Mononuclear cell (primary cell): ENCODE results near the gene CDRT4. TPM values are rescaled to one million over a fixed set of nuclear protein-coding genes. Genes with fewer than 3 reads are reported as not detected.

Source experiments
- H3K27me3 ChIP-seq: 2 replicates; pipeline ENCODE4 v1.6.0; 2011; ENCODE audit warnings: low read length, control low read depth; ENCODE audit not compliant: insufficient read depth
- H3K4me1 ChIP-seq: 2 replicates; pipeline ENCODE4 v1.5.1; 2011; ENCODE audit warnings: mild to moderate bottlenecking, low read length, control low read depth; ENCODE audit not compliant: insufficient read depth
- H3K4me3 ChIP-seq: 2 replicates; pipeline ENCODE4 v1.5.1; 2011; ENCODE audit warnings: mild to moderate bottlenecking, low read length, moderate library complexity
- H3K9me3 ChIP-seq: 2 replicates; pipeline ENCODE4 v1.5.1; 2011; ENCODE audit warnings: low read depth, mild to moderate bottlenecking, control low read depth, low read length
- total RNA-seq: library from RNA; depleted of rRNA; stranded (reverse); fragments of >200 nt; gene quantifications from one replicate; pipeline ENCODE4 v1.2.3, GENCODE V29; 2012

The CDRT4 gene
- total RNA-seq, 1 donor = 1.3 TPM

DNA sequence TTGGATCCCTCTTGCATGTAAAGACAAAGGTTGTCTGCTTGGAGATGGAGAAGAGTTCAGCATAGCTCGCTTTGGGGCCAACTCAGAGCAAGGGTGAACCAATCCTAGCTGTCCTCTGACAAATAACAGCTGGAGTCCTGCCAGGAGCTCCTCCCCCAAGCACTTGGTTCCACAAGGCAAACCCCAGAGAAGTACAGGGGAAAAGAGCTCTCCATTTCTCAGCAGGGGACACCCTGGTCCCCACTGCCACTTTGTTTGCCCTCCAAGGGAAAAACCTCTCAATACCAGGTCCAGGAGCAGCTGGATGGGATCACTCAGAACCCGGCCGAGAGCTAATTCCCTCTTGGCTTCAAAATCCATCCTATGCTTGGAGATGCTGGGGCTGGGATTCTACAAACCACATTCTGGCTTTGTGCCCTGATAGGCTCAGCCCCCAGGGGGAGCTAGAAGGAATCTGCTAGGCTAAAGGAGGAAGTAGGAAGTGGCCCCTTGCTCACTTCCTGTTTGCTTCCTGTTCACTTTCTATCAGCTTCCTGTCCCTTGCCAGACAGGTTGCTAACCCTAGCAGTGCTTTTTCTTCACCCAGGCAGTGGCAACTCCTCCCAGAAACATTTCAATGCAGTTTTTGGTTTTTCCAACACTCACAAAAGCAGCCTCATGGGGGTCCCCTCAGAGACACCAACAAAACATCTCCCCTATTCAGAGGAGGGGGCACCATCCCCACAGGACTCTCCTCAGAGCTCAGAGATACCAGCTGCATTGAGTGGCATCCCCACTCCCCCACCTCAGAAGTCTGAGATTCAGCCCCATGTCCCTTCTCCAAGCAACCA is 30.7 kb downstream of the CDRT4 start:
- no peaks in the 10 kb centered on the region for H3K9me3 ChIP-seq
- H3K27me3 ChIP-seq = no peaks in the 10 kb centered on the region
- H3K4me3 ChIP-seq = no peak overlapping the region
- peaks cover 16% of the 10 kb centered on the region for H3K4me1 ChIP-seq

DNA sequence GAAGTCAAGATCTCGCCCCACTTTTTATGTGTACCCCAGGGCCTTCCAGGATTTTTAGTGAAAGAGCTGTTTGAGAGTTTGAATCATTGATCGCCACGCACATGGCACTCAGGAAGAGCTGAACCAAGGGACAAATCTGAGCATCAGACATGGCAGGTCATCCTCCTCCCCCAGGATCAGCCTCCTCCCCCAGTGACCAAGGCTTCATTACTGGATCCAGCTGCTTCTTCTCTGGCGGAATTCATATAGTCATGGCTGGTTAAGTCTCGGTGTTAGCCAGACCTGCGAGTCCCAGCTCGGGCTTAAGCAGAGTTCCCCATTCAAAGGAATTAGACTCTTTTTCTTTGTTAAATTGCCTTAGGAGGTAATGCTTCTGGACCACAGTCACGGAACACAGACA is 32.5 kb downstream of the CDRT4 start:
- Histone ChIP-seq H3K4me1 (peaks cover 9% of the 10 kb centered on the region), H3K27me3 (no peaks in the 10 kb centered on the region), H3K4me3 (no peak overlapping the region), H3K9me3 (no peaks in the 10 kb centered on the region)

DNA sequence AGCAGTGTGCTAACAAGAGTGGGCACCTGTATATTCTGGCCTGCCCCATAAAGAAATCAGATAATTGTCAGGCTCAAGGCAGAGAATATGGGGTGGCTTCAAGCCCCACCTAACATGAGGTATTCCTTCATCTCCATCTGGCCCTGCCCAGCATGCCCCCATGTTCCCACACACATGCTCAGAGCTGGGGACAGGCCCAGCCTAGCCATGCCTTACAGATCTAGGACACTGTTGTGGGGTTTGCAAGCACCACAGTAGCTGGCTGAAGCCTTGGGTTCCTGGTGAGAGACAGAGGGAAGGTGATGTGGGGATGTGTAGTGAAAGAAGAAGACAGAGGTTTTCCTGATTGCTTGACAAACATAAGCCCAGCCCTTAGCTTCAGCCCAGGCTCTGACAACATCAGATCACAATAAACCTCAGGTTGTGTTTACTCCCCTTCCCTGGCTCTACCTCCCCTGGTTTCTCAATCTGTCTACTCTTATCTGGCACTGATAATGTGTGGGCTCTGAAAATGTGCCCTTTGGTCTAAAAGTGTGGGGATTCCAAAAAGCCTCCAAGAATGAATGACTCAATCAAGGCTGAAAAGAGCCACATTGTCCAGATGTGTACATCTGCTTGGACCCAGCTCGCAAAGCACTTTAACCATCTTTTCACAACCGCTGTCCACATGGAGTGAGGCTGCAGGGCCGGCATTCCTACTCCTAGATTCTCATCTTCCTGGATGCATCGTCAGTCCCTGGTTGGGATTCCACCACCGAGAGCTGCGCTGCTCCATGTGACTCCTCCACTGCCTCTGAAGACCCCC is 34.4 kb downstream of the CDRT4 start:
- Histone ChIP-seq H3K4me1 (peaks cover 9% of the 10 kb centered on the region), H3K9me3 (no peaks in the 10 kb centered on the region), H3K4me3 (no peak overlapping the region), H3K27me3 (no peaks in the 10 kb centered on the region)

DNA sequence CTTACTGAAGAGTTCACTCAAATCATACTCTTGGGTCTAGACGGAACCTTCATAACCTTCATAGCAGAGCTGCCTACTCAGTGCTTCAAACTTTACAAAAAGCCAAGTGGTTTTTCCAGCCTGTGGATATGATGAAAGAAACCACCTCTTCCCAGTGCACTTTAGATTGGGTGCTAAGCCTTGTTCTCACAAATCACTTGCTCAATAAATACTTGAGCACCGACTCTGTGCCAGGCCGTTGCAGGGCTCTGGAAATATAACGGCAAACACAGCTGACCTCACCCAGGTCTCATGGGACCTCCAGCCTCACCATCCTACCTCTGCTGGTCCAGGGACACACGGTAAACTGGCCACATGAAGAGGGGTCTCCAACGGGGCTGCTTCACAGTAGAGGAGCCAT is 35.7 kb downstream of the CDRT4 start:
- H3K4me1 ChIP-seq = peaks cover 4% of the 10 kb centered on the region
- no peaks in the 10 kb centered on the region for H3K27me3 ChIP-seq
- no peak overlapping the region for H3K4me3 ChIP-seq
- H3K9me3 ChIP-seq = no peaks in the 10 kb centered on the region

DNA sequence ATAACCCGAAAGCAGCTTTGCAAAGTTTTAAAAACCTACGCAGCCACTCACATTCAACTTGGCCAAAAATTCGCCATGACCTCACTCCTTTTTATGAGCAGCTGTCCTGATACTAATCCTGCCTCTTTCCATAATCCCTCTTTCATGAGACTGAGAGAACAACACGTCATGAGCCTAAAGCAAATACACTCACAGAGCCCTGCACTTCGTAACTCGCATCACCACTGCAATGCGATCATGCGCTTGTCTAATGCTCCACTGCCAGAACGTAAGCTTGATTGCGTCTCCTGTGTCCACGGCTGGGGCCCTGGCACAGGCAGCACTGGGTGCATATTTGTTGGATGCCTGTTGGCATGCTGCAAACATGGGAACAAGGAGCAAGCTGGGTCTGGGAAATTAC is 36.2 kb downstream of the CDRT4 start:
- Histone ChIP-seq H3K4me3 (no peak overlapping the region), H3K9me3 (no peaks in the 10 kb centered on the region), H3K4me1 (no peaks in the 10 kb centered on the region), H3K27me3 (no peaks in the 10 kb centered on the region)

DNA sequence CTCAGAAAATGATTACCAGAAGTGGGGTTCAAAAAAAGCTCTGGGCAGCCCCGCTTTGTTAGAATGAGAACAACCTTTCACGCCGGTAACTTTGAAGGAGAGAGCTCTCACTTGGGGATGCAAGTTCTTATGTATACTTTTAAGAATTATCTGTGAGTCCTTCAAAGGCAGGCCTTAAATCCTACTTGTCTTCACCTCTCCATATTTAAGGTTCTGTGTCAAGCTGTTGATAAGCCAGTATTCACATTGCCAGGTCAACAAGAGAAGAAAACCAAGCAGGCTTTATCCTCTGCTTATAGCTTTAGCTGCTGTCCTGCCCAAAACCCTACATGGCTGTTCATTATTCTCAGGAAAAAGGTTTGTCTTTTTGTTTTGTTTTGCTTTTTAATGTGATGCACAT is 42.9 kb downstream of the CDRT4 start:
- Histone ChIP-seq H3K4me1 (no peaks in the 10 kb centered on the region), H3K4me3 (no peak overlapping the region), H3K9me3 (no peaks in the 10 kb centered on the region), H3K27me3 (no peaks in the 10 kb centered on the region)

DNA sequence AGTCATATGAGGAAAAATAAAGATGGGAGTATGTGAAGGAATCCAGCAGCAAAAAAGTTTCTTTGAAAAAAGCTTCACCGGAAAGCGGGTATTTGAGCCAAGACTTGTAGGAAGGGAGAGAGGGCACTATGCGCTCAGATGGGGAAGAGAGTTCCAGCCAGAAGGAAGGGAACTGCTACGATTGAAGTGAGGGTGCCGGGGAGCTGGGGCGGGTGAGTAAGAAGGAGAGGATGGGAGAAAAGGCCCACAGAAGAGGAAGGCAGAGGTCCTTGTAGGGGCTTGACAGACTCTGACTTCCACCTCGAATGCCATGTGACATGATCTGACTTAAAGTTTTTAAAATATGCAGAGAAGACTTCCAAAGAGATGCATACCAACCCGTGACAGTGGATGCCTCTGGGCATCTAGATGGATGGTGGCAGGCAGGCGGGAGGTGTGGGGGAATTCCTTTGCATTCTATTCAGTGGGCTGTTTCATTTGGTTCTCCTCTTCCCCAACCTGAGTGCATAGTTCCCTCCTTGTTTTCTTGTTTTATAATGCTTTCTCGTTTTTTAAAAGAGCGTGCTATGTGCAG is 44.9 kb downstream of the CDRT4 start:
- Histone ChIP-seq H3K4me1 (no peaks in the 10 kb centered on the region), H3K4me3 (no peak overlapping the region), H3K27me3 (no peaks in the 10 kb centered on the region), H3K9me3 (no peaks in the 10 kb centered on the region)

DNA sequence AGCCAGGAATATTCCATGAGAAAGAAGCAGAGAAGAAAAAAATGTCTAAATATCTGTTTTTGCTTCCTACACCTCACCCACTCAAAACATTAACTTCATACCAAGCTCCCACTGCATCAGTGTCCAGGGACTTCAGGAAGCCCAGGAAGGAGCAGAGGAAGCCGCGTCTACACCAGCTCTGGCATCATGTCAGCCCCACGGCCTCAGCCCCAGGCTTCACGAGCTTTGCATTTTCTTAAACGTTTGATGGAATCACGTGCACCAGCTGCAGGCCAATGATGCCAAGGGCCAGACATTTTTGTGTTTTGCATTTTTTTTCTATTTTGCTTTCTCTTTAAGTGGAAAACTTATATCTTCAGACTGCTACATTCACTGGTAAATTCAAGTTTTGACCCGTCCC is 48.6 kb downstream of the CDRT4 start:
- Histone ChIP-seq H3K27me3 (no peaks in the 10 kb centered on the region), H3K4me1 (no peaks in the 10 kb centered on the region), H3K4me3 (no peak overlapping the region), H3K9me3 (no peaks in the 10 kb centered on the region)

DNA sequence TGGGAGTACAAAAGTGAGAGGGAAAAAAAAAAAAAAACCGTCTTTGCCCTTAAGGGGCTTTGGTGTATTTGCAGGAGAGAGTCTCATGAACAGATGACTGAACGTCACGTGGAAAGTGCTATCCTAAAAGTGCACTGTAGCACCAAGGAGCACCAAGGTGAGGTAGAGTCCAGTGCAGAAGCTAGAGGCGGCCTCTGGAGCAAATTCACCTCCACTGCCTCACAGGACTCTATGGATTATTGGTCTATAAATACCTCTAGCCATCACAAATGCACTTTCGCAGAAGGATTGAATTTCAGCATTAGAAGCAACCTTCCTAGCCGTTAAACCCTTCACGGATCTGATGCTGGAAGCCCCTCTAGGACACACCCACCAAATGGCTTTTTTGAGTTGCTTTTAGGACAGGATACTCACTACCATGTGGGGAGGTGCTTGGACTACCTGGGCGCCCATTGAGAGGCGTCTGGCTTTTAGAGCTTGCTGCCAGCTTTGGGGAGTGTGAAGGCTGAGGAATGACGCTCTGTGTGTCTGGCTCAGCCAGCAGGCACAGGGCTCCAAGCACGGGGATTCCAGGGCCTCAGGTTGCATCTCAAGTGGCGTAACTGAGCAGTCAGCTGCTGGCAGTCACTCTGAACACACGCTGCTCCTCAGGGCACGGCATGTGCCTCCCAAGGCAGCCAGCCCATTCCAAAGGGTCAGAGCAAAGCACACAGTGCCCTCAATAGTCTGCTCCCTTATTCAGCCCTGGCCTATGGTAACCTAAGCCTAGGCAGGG is 52.7 kb downstream of the CDRT4 start:
- Histone ChIP-seq H3K4me3 (no peak overlapping the region), H3K27me3 (no peaks in the 10 kb centered on the region), H3K9me3 (no peaks in the 10 kb centered on the region), H3K4me1 (peaks cover 10% of the 10 kb centered on the region)

DNA sequence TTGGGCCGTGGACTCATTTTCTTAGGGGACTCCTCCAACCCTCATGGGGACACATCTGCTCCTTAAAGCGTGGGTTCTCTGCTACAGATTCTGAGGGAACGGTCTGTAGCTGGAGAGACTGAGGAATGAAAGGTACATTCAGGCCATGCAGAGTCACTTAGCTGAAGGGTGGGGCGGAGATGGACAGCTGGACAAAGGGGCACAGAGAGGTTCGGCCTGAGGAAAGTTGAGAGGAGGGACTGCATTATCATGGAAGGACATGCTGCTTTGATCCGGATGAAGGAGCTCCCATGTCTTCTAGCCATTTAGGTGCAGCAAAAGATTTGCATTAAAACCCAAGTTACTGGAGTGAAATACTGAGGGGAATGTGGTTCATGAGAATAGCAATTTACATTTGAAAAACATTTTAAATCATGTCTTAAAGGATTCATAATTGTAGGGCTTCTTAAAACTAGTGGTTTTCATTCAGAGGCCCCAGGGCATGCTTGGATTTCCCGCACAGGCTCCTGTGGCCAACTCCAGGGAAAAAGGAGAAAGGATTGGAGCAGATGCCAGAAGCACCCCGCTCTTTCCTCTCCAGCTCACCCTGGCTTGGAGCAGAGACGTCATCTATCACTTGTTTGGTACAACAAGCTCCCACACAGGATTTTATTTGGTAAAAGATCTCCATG is 54.2 kb downstream of the CDRT4 start:
- Histone ChIP-seq H3K4me3 (no peak overlapping the region), H3K9me3 (no peaks in the 10 kb centered on the region), H3K4me1 (peaks cover 10% of the 10 kb centered on the region), H3K27me3 (no peaks in the 10 kb centered on the region)

DNA sequence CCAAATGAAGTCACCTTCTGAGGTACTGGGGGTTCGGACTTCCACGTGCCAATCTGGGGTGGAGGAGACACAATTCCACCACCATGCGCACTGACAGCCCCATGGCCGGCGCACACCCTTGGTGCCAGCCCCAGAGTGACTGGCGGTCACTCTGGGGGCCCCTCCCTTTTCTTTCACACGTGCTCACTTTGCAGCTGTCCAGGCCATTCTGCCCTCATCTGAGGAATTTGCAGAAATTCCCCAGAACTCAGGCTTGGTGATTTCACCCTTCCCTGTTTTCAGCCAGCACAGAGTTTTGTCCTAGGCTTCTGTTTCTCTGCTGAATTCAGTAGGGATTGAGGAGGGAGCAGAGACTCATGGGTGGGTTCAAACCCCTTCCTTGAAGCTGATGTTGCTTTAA is 54.8 kb downstream of the CDRT4 start:
- Histone ChIP-seq H3K4me1 (peaks cover 10% of the 10 kb centered on the region), H3K9me3 (no peaks in the 10 kb centered on the region), H3K27me3 (no peaks in the 10 kb centered on the region), H3K4me3 (no peak overlapping the region)

DNA sequence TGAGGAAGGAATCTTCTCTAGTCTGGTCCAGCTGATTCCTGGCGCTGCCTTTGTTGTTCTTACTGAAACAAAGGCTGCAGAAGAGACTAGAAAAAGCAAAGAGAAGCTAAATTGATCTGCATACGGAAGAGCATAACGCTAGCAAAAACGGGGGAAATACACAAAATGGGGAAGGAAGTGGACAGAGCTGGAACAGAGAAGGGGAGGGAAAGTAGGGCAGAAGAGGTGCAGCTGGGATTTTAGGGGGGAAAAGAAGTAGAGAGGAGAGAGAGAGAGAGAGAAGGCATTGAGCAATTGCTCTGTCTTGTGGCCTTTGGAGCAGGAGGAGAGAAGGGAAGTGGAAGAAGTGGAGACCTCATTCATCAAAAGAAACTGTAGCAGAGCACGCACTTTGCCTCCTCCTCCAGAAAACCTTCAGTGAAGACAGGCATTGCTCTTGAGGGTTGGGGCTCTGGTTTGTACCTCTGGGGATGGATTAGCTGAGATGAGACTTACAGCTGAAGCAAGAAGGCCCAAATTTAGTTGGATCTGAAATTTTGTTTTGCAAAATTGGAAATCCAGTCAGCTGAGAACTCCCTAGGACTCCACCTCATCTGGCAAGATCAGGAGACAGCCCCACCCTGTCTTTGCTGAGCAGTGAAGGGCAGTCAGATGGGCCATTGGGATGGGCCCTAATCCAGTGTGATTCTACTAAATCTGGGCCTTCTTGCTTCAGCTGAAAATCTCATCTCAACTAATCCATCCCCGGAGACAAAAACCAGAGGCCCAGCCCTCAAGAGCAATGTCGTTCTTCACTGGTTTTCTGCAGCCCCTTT is 55.8 kb downstream of the CDRT4 start:
- Histone ChIP-seq H3K4me1 (peaks cover 10% of the 10 kb centered on the region), H3K27me3 (no peaks in the 10 kb centered on the region), H3K9me3 (no peaks in the 10 kb centered on the region), H3K4me3 (no peak overlapping the region)

DNA sequence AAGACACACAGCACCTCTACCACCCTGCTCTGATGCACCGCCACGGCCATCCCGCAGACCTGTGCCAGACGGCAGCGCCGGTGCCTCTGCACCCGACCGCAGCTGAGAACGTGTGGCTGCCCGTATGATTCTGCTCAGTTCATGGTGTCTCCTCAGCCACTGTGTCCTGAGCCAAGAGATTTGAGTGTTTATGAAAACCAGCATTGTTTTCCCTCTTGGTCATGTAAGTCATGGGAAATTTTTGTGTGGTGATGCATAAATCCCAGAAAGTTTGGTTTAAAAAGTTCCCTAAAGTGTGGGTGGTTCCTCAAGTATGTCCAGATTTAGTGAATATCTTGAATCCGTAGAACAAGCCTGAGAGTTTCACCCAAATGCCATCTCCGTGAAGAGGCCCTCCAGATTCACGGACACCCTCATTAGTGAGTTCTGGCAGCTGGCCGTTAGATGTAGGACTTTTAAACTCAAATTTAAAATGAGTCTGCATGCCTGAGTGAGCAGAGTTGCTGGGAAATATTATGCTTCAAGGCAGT is 57.6 kb downstream of the CDRT4 start:
- H3K4me3 ChIP-seq = no peak overlapping the region
- no peaks in the 10 kb centered on the region for H3K9me3 ChIP-seq
- H3K4me1 ChIP-seq = peaks cover 10% of the 10 kb centered on the region
- H3K27me3 ChIP-seq = no peaks in the 10 kb centered on the region

DNA sequence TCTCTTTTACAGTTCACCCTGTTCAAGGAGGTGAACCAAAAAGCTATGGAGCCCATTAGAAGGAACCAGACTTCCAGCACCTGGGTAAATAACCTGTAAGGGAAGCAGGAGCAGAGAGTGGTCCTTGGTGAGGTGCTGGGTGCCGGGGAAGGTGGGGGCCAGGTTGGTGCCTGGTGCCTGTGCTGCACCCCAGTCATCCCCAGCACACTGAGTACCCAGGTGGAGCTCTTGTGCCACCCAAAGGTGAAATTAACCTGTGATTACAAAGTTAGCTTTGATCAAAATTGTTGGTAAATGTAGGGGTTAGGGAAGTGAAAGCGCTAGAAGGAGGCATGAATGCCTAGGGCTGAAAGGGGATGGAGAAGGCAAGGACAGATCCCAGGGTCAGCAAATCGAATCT is 58.6 kb downstream of the CDRT4 start:
- Histone ChIP-seq H3K4me1 (peaks cover 10% of the 10 kb centered on the region), H3K27me3 (no peaks in the 10 kb centered on the region), H3K4me3 (no peak overlapping the region), H3K9me3 (no peaks in the 10 kb centered on the region)
